A673 (cell line): ENCODE data around the gene ADA. TPM values are rescaled to one million over a fixed set of nuclear protein-coding genes. Genes with fewer than 3 reads are reported as not detected.

Experiments used
- BruUV-seq: library from RNA; stranded (reverse); fragments of 400-500 nt; replicated peaks from 2 replicates; lab custom pipeline; 2021; lab: Mats Ljungman, UMichigan
- CTCF ChIA-PET: fragments of 300-600 bp; sonication (Branson Sonifier 250); formaldehyde crosslinking; loops from one replicate; lab custom pipeline; 2022; ENCODE audit warnings: antibody characterized with exemption; lab: Charles Lee
- POLR2A ChIA-PET: fragments of 300-600 bp; sonication (Branson Sonifier 250); formaldehyde crosslinking; loops from one replicate; lab custom pipeline; 2022; ENCODE audit warnings: antibody characterized with exemption; ENCODE audit not compliant: low non-redundant PET; lab: Charles Lee
- DNase-seq: peaks from one replicate; pipeline ENCODE4 v3.0.0-alpha.2; 2015; ENCODE audit warnings: low spot score
- H3K27ac ChIP-seq: fragments of 200-600 bp; sonication (generic); 2 replicates; pipeline ENCODE4 v1.5.1; 2016; ENCODE audit warnings: mixed run types, low read depth, mild to moderate bottlenecking, mixed read lengths, antibody characterized with exemption, low read length; ENCODE audit not compliant: poor library complexity, severe bottlenecking
- H3K27me3 ChIP-seq: fragments of 200-600 bp; sonication (generic); replicated peaks from 2 replicates; pipeline ENCODE4 v1.6.1; 2017; ENCODE audit warnings: mixed run types, low read depth, mild to moderate bottlenecking, mixed read lengths, antibody characterized with exemption, low read length; ENCODE audit not compliant: insufficient read depth, poor library complexity
- H3K36me3 ChIP-seq: fragments of 200-600 bp; sonication (generic); 2 replicates; pipeline ENCODE4 v1.6.1; 2016; ENCODE audit warnings: mixed run types, mild to moderate bottlenecking, mixed read lengths, antibody characterized with exemption, low read length; ENCODE audit not compliant: insufficient read depth, poor library complexity, severe bottlenecking
- H3K4me1 ChIP-seq: fragments of 200-600 bp; sonication (generic); 2 replicates; pipeline ENCODE4 v1.6.1; 2017; ENCODE audit warnings: mixed run types, mild to moderate bottlenecking, mixed read lengths, antibody characterized with exemption, low read length; ENCODE audit not compliant: insufficient read depth, poor library complexity, severe bottlenecking
- H3K4me3 ChIP-seq: fragments of 200-600 bp; sonication (generic); 2 replicates; pipeline ENCODE4 v1.5.1; 2016; ENCODE audit warnings: low read depth, mixed run types, mild to moderate bottlenecking, mixed read lengths, low read length; ENCODE audit not compliant: poor library complexity, severe bottlenecking
- H3K9me3 ChIP-seq: fragments of 200-600 bp; sonication (generic); 2 replicates; pipeline ENCODE4 v1.6.1; 2016; ENCODE audit warnings: mixed run types, low read depth, mild to moderate bottlenecking, mixed read lengths, antibody characterized with exemption, low read length; ENCODE audit not compliant: poor library complexity, severe bottlenecking
- CTCF ChIP-seq: fragments of 300-800, 200-600 bp; sonication (generic); conservative IDR thresholded peaks from 2 replicates; pipeline ENCODE4 v1.5.1; 2017; ENCODE audit warnings: low read depth, mild to moderate bottlenecking, antibody characterized with exemption, low read length, moderate library complexity, mixed read lengths
- EZH2 ChIP-seq: fragments of 200-600 bp; sonication (generic); IDR thresholded peaks from 2 replicates; pipeline ENCODE4 v1.6.1; 2017; ENCODE audit warnings: borderline replicate concordance, low read depth, mild to moderate bottlenecking, mixed read lengths, antibody characterized with exemption, low read length; ENCODE audit not compliant: poor library complexity, severe bottlenecking
- intact Hi-C: fragments of 100-400 bp; cut with micrococcal nuclease; formaldehyde crosslinking; loops from one replicate; pipeline ENCODE4 v1.10.0; 2022; ENCODE audit not compliant: unreplicated experiment
- total RNA-seq: library from RNA; stranded (reverse); gene quantifications from 2 replicates; pipeline ENCODE4 v1.2.3, GENCODE V29; 2021

Gene ADA
- total RNA-seq, 1 experiment from 2014 or later, result 19.3 TPM

GRCh38 chr20:44633187-44633810, 18.2 kb downstream of the ADA start:
- CTCF ChIA-PET, result no interaction called here
- BruUV-seq, result no TSS peak

DNA sequence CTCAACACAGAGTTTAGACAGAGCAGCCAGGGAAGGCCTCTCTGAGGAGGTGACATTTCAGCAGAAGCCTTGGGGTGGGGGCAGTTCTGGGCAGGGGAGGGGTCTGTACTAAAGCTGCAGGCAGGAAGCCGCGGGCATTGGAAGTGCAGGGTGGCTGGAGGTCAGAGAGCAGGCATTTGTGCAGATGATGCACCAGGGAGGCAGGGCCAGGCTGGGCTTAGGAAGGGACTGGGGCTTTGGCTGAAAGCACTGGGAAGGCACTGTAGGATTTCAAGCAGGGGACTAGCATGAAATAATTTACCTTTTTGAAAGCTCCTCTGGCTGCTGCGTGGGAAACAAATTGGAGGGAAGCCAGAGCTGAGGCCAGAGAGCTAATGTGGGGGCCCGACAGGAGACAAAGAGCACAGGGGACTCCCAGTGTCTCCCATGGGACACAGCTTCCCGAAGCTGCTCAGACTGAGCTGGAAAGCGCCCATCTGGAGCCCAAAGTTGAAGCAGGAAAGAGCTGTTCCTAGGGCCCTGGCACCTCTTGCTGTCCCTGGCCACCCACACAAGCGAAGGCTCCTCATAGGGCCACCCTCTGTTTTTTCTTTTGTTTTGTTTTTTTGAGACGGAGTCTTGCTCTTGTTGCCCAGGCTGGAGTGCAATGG, 19.3 kb downstream of the ADA start:
- ChIA-PET POLR2A (no interaction called here), CTCF (no interaction called here)
- no peak for TF ChIP-seq EZH2
- no peak for TF ChIP-seq CTCF
- H3K9me3 ChIP-seq, result no peaks in the 10 kb centered on the region
- H3K4me1 ChIP-seq, result no peaks in the 10 kb centered on the region
- DNase-seq, result peak; percentile 41
- H3K36me3 ChIP-seq, result peaks cover 6% of the 10 kb centered on the region
- H3K4me3 ChIP-seq, result no peak overlapping the region
- BruUV-seq, result no TSS peak
- intact Hi-C loops, result no loop called here
- no peaks in the 10 kb centered on the region for H3K27me3 ChIP-seq
- H3K27ac ChIP-seq, result no peak overlapping the region

More at GRCh38 chr20:44633187-44633810, 18.2 kb downstream of the ADA start:
- no peaks in the 10 kb centered on the region for H3K4me1 ChIP-seq
- no peak for DNase-seq
- peaks cover 6% of the 10 kb centered on the region for H3K36me3 ChIP-seq
- H3K9me3 ChIP-seq, result no peaks in the 10 kb centered on the region
- POLR2A ChIA-PET, result no interaction called here
- H3K27ac ChIP-seq, result no peak overlapping the region
- TF ChIP-seq EZH2, result no peak
- TF ChIP-seq CTCF, result no peak
- intact Hi-C loops, result no loop called here
- no peak overlapping the region for H3K4me3 ChIP-seq
- no peaks in the 10 kb centered on the region for H3K27me3 ChIP-seq

DNA sequence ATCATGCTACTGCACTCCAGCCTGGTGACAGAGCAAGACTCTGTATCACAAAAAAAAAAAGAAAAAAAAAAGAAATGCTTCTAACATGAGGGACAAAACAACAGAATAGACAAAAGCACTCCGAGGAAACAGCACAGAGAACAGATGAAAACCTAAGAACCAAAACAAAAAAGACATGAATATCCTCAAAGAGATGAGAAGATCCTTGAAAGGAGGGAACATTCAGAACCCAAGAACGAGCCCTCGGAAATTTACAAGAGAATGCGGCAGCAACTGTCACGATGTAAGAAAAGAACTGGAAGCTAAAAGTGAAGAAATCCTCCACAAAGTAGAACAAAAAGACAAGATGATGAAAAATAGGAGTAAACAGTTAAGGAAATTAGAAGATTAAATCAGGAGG, 21.2 kb downstream of the ADA start:
- peaks cover 6% of the 10 kb centered on the region for H3K36me3 ChIP-seq
- no peaks in the 10 kb centered on the region for H3K9me3 ChIP-seq
- H3K4me3 ChIP-seq, result no peak overlapping the region
- no peak for TF ChIP-seq CTCF
- no peak for TF ChIP-seq EZH2
- ChIA-PET CTCF (no interaction called here), POLR2A (interaction anchor here (0.7 kb wide), 1 partner anchor 361 kb away, joined by 4 read pairs; no protein-coding TSS in a partner anchor)
- no TSS peak for BruUV-seq
- intact Hi-C loops, result no loop called here
- no peak overlapping the region for H3K27ac ChIP-seq
- no peaks in the 10 kb centered on the region for H3K27me3 ChIP-seq
- no peak for DNase-seq
- no peaks in the 10 kb centered on the region for H3K4me1 ChIP-seq
